HEK293 (cell line): ENCODE measurements around the gene LRCH1.

Experiments used
- TF ChIP-seq, protein P1 (sequence below): fragments of 450-650 bp; formaldehyde crosslinking; IDR thresholded peaks from 2 replicates; pipeline ENCODE4 v1.5.1; 2016; ENCODE audit warnings: missing biosample characterization, missing genetic modification characterization
- TF ChIP-seq, protein P2 (sequence below): fragments of 450-650 bp; formaldehyde crosslinking; IDR thresholded peaks from 2 replicates; pipeline ENCODE4 v1.5.1; 2016; ENCODE audit warnings: missing biosample characterization, missing genetic modification characterization
- TF ChIP-seq, protein P3 (sequence below): fragments of 450-650 bp; formaldehyde crosslinking; IDR thresholded peaks from 2 replicates; pipeline ENCODE4 v1.5.1; 2016; ENCODE audit warnings: missing biosample characterization, missing genetic modification characterization

DNA sequence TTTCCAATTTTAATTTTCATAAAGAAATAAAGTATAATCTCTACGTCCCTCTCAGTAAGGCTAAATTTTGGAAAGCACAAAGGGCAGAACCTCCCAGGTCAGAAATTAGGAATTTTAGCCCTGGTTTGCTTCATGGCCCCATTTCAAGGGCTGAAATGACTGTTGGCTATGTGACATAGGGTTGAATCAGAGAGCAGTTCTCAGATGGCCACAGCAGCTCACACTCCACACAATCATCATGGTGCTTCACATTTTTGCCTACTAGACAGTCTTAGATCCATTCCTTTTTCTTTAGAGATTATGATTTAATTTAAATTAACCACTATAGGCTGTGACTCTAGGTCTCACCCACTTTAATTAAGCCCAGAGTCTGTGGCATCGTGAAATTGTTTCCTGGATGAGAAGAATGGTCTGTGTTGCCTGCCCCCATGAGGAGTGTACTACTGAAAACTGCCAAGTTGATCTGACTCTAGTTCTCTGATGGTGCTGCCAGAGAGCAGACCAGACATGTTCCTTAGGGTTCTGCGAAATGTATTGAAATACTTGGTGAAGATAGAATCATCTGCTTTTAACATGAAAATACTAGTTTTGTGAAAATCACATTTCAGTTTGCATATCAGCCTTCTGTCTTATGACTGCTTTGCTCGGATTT, 186.6 kb downstream of the LRCH1 start:
- TF ChIP-seq, protein P1, sequence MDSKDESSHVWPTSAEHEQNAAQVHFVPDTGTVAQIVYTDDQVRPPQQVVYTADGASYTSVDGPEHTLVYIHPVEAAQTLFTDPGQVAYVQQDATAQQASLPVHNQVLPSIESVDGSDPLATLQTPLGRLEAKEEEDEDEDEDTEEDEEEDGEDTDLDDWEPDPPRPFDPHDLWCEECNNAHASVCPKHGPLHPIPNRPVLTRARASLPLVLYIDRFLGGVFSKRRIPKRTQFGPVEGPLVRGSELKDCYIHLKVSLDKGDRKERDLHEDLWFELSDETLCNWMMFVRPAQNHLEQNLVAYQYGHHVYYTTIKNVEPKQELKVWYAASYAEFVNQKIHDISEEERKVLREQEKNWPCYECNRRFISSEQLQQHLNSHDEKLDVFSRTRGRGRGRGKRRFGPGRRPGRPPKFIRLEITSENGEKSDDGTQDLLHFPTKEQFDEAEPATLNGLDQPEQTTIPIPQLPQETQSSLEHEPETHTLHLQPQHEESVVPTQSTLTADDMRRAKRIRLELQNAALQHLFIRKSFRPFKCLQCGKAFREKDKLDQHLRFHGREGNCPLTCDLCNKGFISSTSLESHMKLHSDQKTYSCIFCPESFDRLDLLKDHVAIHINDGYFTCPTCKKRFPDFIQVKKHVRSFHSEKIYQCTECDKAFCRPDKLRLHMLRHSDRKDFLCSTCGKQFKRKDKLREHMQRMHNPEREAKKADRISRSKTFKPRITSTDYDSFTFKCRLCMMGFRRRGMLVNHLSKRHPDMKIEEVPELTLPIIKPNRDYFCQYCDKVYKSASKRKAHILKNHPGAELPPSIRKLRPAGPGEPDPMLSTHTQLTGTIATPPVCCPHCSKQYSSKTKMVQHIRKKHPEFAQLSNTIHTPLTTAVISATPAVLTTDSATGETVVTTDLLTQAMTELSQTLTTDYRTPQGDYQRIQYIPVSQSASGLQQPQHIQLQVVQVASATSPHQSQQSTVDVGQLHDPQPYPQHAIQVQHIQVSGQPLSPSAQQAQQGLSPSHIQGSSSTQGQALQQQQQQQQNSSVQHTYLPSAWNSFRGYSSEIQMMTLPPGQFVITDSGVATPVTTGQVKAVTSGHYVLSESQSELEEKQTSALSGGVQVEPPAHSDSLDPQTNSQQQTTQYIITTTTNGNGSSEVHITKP (tag by site-specific recombination) = no peak
- TF ChIP-seq, protein P2, sequence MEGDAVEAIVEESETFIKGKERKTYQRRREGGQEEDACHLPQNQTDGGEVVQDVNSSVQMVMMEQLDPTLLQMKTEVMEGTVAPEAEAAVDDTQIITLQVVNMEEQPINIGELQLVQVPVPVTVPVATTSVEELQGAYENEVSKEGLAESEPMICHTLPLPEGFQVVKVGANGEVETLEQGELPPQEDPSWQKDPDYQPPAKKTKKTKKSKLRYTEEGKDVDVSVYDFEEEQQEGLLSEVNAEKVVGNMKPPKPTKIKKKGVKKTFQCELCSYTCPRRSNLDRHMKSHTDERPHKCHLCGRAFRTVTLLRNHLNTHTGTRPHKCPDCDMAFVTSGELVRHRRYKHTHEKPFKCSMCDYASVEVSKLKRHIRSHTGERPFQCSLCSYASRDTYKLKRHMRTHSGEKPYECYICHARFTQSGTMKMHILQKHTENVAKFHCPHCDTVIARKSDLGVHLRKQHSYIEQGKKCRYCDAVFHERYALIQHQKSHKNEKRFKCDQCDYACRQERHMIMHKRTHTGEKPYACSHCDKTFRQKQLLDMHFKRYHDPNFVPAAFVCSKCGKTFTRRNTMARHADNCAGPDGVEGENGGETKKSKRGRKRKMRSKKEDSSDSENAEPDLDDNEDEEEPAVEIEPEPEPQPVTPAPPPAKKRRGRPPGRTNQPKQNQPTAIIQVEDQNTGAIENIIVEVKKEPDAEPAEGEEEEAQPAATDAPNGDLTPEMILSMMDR (tag by site-specific recombination) = no peak
- TF ChIP-seq, protein P3, sequence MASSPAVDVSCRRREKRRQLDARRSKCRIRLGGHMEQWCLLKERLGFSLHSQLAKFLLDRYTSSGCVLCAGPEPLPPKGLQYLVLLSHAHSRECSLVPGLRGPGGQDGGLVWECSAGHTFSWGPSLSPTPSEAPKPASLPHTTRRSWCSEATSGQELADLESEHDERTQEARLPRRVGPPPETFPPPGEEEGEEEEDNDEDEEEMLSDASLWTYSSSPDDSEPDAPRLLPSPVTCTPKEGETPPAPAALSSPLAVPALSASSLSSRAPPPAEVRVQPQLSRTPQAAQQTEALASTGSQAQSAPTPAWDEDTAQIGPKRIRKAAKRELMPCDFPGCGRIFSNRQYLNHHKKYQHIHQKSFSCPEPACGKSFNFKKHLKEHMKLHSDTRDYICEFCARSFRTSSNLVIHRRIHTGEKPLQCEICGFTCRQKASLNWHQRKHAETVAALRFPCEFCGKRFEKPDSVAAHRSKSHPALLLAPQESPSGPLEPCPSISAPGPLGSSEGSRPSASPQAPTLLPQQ = no peak
